KOPT-K1 (cell line): ENCODE measurements around the gene THSD7B.

Source experiments
- H3K27ac ChIP-seq: fragments of 200-600 bp; sonication (generic); 2 replicates; pipeline ENCODE4 v1.5.1; 2016; ENCODE audit warnings: antibody characterized with exemption, mild to moderate bottlenecking, low read depth, low read length; ENCODE audit not compliant: poor library complexity, severe bottlenecking
- H3K36me3 ChIP-seq: fragments of 200-600 bp; sonication (generic); 2 replicates; pipeline ENCODE4 v1.5.1; 2017; ENCODE audit warnings: antibody characterized with exemption, mild to moderate bottlenecking, low read length, moderate library complexity; ENCODE audit not compliant: insufficient read depth
- H3K9me3 ChIP-seq: fragments of 200-600 bp; sonication (generic); 2 replicates; pipeline ENCODE4 v1.5.1; 2017; ENCODE audit warnings: antibody characterized with exemption, low read length, mild to moderate bottlenecking; ENCODE audit not compliant: insufficient read depth, poor library complexity, severe bottlenecking

The THSD7B gene

GRCh38 chr2:137367361-137367760, 602.0 kb downstream of the THSD7B start:
- Histone ChIP-seq H3K9me3 (no peaks in the 10 kb centered on the region), H3K27ac (no peak overlapping the region), H3K36me3 (no peaks in the 10 kb centered on the region)

DNA sequence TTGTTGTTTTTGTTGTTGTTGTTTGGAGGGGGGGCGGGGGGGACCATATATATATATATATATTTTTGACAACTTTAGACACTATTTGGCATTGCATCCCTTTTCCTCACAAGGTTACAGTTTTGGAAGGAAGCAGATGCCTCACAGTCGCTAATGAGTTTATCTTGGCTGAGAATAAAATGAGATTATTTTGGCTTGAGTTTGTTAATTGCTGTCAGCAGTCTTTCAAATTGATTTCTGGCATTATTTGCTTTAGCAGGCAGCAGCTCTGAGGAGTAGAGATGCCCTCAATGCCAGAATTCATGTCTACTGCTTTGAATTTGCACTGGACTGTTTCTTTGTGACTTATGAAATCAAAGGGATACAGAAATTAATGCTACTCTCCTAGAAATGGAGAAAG, 603.8 kb downstream of the THSD7B start:
- Histone ChIP-seq H3K27ac (no peak overlapping the region), H3K9me3 (no peaks in the 10 kb centered on the region), H3K36me3 (no peaks in the 10 kb centered on the region)

DNA sequence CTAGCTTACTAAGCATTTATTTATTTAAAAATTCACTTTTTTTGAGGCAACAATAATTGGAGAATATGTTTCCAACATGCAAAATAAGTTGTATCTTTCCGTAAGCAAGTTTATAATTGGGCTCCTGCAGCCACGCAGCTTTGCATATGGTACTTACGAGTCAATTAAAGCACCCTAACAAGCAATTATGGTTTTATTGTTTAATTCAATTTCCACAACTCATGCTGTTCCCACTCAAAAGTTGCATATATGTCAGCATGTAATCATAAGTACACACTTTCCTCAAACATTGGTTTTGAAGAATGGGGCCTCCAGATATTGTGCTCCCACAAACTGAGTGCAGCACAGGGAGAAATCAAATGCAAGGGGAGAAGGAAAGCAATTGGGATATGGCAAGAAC, 613.8 kb downstream of the THSD7B start:
- H3K27ac ChIP-seq = no peak overlapping the region
- peaks cover 15% of the 10 kb centered on the region for H3K9me3 ChIP-seq
- no peaks in the 10 kb centered on the region for H3K36me3 ChIP-seq

- no peaks in the 10 kb centered on the region for H3K36me3 ChIP-seq
- H3K27ac ChIP-seq = no peak overlapping the region
- H3K9me3 ChIP-seq = peaks cover 15% of the 10 kb centered on the region
Measured at GRCh38 chr2:137380610-137381009, 615.3 kb downstream of the THSD7B start.

GRCh38 chr2:137381731-137382130, 616.4 kb downstream of the THSD7B start:
- peaks cover 15% of the 10 kb centered on the region for H3K9me3 ChIP-seq
- no peaks in the 10 kb centered on the region for H3K36me3 ChIP-seq
- no peak overlapping the region for H3K27ac ChIP-seq

- H3K36me3 ChIP-seq = no peaks in the 10 kb centered on the region
- H3K27ac ChIP-seq = no peak overlapping the region
- H3K9me3 ChIP-seq = peaks cover 15% of the 10 kb centered on the region
Measured at GRCh38 chr2:137383391-137383790, 618.0 kb downstream of the THSD7B start.

GRCh38 chr2:137387044-137387443, 621.7 kb downstream of the THSD7B start:
- Histone ChIP-seq H3K9me3 (peaks cover 15% of the 10 kb centered on the region), H3K36me3 (no peaks in the 10 kb centered on the region), H3K27ac (no peak overlapping the region)

GRCh38 chr2:137405496-137405895, 640.2 kb downstream of the THSD7B start:
- Histone ChIP-seq H3K9me3 (no peaks in the 10 kb centered on the region), H3K27ac (no peak overlapping the region), H3K36me3 (no peaks in the 10 kb centered on the region)

DNA sequence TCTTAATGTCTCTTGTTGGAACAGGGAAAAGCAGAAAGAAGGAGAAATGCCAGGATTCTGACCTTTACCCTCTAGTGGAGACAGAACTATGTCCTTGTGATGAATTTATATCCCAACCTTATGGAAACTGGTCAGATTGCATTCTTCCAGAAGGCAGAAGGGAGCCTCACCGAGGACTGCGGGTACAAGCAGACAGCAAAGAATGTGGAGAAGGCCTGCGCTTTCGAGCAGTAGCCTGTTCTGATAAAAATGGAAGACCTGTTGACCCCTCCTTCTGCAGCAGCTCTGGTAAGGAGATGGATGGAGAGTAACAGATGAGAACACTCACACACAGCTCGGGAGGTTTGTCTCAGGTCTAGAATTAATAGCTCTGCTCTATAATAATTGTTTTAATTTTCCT, 646.2 kb downstream of the THSD7B start:
- no peak overlapping the region for H3K27ac ChIP-seq
- H3K9me3 ChIP-seq = no peaks in the 10 kb centered on the region
- H3K36me3 ChIP-seq = no peaks in the 10 kb centered on the region

GRCh38 chr2:137420744-137421143, 655.4 kb downstream of the THSD7B start:
- no peaks in the 10 kb centered on the region for H3K36me3 ChIP-seq
- no peaks in the 10 kb centered on the region for H3K9me3 ChIP-seq
- H3K27ac ChIP-seq = no peak overlapping the region

- no peaks in the 10 kb centered on the region for H3K9me3 ChIP-seq
- H3K36me3 ChIP-seq = no peaks in the 10 kb centered on the region
- H3K27ac ChIP-seq = no peak overlapping the region
Measured at GRCh38 chr2:137435162-137435561, 669.8 kb downstream of the THSD7B start.

- H3K27ac ChIP-seq = no peak overlapping the region
- H3K36me3 ChIP-seq = no peaks in the 10 kb centered on the region
- H3K9me3 ChIP-seq = no peaks in the 10 kb centered on the region
Measured at GRCh38 chr2:137437386-137437785, 672.0 kb downstream of the THSD7B start.

GRCh38 chr2:137444970-137445369, 679.6 kb downstream of the THSD7B start:
- Histone ChIP-seq H3K9me3 (no peaks in the 10 kb centered on the region), H3K27ac (no peak overlapping the region), H3K36me3 (no peaks in the 10 kb centered on the region)

DNA sequence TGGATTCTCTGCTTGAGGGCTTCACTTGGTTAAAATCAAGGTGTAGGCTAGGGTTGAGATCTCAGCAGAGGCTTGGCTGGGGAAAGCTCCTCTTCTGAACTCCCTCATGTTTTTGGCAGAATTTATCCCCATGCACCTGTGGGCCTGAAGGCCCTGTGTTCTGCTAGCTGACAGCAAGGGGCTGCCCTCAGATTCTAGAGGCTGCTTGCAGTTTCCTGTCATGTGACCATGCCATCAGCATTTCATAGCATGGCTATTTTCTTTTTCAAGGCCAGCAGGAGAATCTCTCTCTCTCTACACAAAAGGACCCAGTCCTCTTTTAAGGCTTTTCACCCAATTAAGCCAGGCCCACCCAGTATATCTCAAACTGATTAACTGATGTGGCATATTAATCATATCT, 684.1 kb downstream of the THSD7B start:
- Histone ChIP-seq H3K9me3 (no peaks in the 10 kb centered on the region), H3K27ac (no peak overlapping the region), H3K36me3 (no peaks in the 10 kb centered on the region)

DNA sequence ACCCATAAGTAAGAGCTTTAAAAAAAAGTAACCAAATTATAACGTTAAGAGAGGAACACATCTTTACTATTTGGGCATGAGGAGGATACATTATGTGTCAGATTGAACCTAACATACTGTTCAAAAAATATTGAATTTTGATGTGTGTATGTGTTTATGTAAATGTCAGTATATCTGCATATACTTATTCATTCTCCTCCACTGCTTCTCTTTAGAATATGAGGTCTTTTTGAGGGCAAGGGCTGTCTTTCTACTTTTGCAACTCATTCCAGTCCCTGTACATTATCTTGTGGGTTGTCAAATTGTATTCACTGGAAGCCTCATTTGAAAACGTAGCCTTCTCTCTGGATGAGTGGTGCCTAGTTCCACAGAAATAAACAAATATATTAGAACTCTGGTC, 689.5 kb downstream of the THSD7B start:
- no peaks in the 10 kb centered on the region for H3K36me3 ChIP-seq
- no peak overlapping the region for H3K27ac ChIP-seq
- no peaks in the 10 kb centered on the region for H3K9me3 ChIP-seq

GRCh38 chr2:137467246-137467862, 702.0 kb downstream of the THSD7B start:
- no peaks in the 10 kb centered on the region for H3K36me3 ChIP-seq
- no peak overlapping the region for H3K27ac ChIP-seq
- H3K9me3 ChIP-seq = no peaks in the 10 kb centered on the region
